Smooth muscle cell (in vitro differentiated cells): ENCODE data around the gene TRERF1. TPM values are rescaled to one million over a fixed set of nuclear protein-coding genes. Genes with fewer than 3 reads are reported as not detected.

ENCODE experiments used
- DNase-seq: peaks from one replicate; lab custom pipeline; 2025; ENCODE audit not compliant: unreplicated experiment; lab: John Stamatoyannopoulos, UW
- H2AFZ ChIP-seq: fragments of 200-600 bp; sonication (generic); 2 replicates; pipeline ENCODE4 v1.6.0; 2016; ENCODE audit warnings: antibody characterized with exemption, low read depth, mild to moderate bottlenecking
- H3F3A ChIP-seq: fragments of 200-600 bp; sonication (generic); 2 replicates; pipeline ENCODE4 v1.6.0; 2017; ENCODE audit warnings: antibody characterized with exemption, low read depth
- H3K27ac ChIP-seq: fragments of 200-600 bp; sonication (generic); 2 replicates; pipeline ENCODE4 v1.5.1; 2016; ENCODE audit warnings: low read depth, mild to moderate bottlenecking
- H3K27me3 ChIP-seq: fragments of 200-600 bp; sonication (generic); 2 replicates; pipeline ENCODE4 v1.6.1; 2016; ENCODE audit warnings: low read depth, mild to moderate bottlenecking
- H3K36me3 ChIP-seq: fragments of 200-600 bp; sonication (generic); 2 replicates; pipeline ENCODE4 v1.5.1; 2016; ENCODE audit warnings: low read depth
- H3K4me1 ChIP-seq: fragments of 200-600 bp; sonication (generic); 2 replicates; pipeline ENCODE4 v1.5.1; 2016; ENCODE audit warnings: low read depth
- H3K4me2 ChIP-seq: fragments of 200-600 bp; sonication (generic); 2 replicates; pipeline ENCODE4 v1.6.0; 2016; ENCODE audit warnings: mild to moderate bottlenecking
- H3K4me3 ChIP-seq: fragments of 200-600 bp; sonication (generic); 2 replicates; pipeline ENCODE4 v1.5.1; 2016; ENCODE audit warnings: mild to moderate bottlenecking
- H3K79me2 ChIP-seq: fragments of 200-600 bp; sonication (generic); 2 replicates; pipeline ENCODE4 v1.6.0; 2016; ENCODE audit warnings: low read depth, mild to moderate bottlenecking
- H3K9ac ChIP-seq: fragments of 200-600 bp; sonication (generic); 2 replicates; pipeline ENCODE4 v1.6.0; 2016; ENCODE audit warnings: low read depth
- H3K9me3 ChIP-seq: fragments of 200-600 bp; sonication (generic); replicated peaks from 2 replicates; pipeline ENCODE4 v1.5.1; 2016; ENCODE audit warnings: low read depth
- H4K20me1 ChIP-seq: fragments of 200-600 bp; sonication (generic); 2 replicates; pipeline ENCODE4 v1.6.0; 2016; ENCODE audit warnings: low read depth
- CTCF ChIP-seq: fragments of 200-600 bp; sonication (generic); IDR thresholded peaks from 2 replicates; pipeline ENCODE4 v1.5.1; 2017; ENCODE audit warnings: borderline replicate concordance, mild to moderate bottlenecking, antibody characterized with exemption; ENCODE audit not compliant: insufficient read depth, poor library complexity, severe bottlenecking
- WGBS: methylation state at CpG from one replicate; pipeline ENCODE4 v1.1.7; 2016; ENCODE audit warnings: low lambda C conversion rate; 5-methylcytosine and 5-hydroxymethylcytosine counted together
- polyA plus RNA-seq: library from polyadenylated mRNA; unstranded; fragments of >200 nt; fragmentation: Nextera tagmentation; extraction: Ambion mirVana; gene quantifications from 2 replicates; pipeline ENCODE4 v1.2.1, GENCODE V29; 2016
- total RNA-seq: library from RNA; depleted of rRNA; stranded (reverse); fragments of >200 nt; gene quantifications from 2 replicates; pipeline ENCODE4 v1.2.3, GENCODE V29; 2014

Gene TRERF1
- total and polyA plus RNA-seq, 2 experiments from 2014 or later: 3.5 to 5.3 TPM

- WGBS: 89% methylated on average over 10 of the region's 10 CpGs
- Histone ChIP-seq H3K4me3 (no peak overlapping the region), H3K9me3 (no peaks in the 10 kb centered on the region), H4K20me1 (peaks cover 29% of the 10 kb centered on the region), H3K4me2 (no peak overlapping the region), H3K27me3 (no peaks in the 10 kb centered on the region), H3K27ac (no peak overlapping the region), H3K4me1 (peaks cover 2% of the 10 kb centered on the region), H3F3A (no peaks in the 10 kb centered on the region), H3K9ac (no peak overlapping the region), H2AFZ (no peak overlapping the region), H3K36me3 (no peaks in the 10 kb centered on the region), H3K79me2 (peaks cover 11% of the 10 kb centered on the region)
- no peak for DNase-seq
- no peak for TF ChIP-seq CTCF
Observed at GRCh38 chr6:42392833-42393232, 58.9 kb downstream of the TRERF1 start.

- H3K4me3 ChIP-seq: no peak overlapping the region
Observed at GRCh38 chr6:42391441-42391840, 60.3 kb downstream of the TRERF1 start.

GRCh38 chr6:42390228-42390934 is 61.3 kb downstream of the TRERF1 start:
- H3K9me3 ChIP-seq: no peaks in the 10 kb centered on the region
- no peak for TF ChIP-seq CTCF
- H3K79me2 ChIP-seq: peaks cover 3% of the 10 kb centered on the region
- H4K20me1 ChIP-seq: peaks cover 26% of the 10 kb centered on the region
- H3K9ac ChIP-seq: no peak overlapping the region
- H2AFZ ChIP-seq: no peak overlapping the region
- no peak overlapping the region for H3K4me2 ChIP-seq
- no peaks in the 10 kb centered on the region for H3F3A ChIP-seq
- no peak overlapping the region for H3K27ac ChIP-seq
- no peak overlapping the region for H3K4me3 ChIP-seq
- 81% methylated on average over 17 of the region's 17 CpGs for WGBS
- H3K27me3 ChIP-seq: no peaks in the 10 kb centered on the region
- peaks cover 2% of the 10 kb centered on the region for H3K4me1 ChIP-seq
- no peak for DNase-seq
- no peaks in the 10 kb centered on the region for H3K36me3 ChIP-seq

More at GRCh38 chr6:42391441-42391840, 60.3 kb downstream of the TRERF1 start:
- Histone ChIP-seq H2AFZ (no peak overlapping the region), H3K4me1 (peaks cover 2% of the 10 kb centered on the region), H3K27ac (no peak overlapping the region), H3K9ac (no peak overlapping the region), H4K20me1 (peaks cover 29% of the 10 kb centered on the region), H3K79me2 (peaks cover 7% of the 10 kb centered on the region), H3K9me3 (no peaks in the 10 kb centered on the region), H3K36me3 (no peaks in the 10 kb centered on the region), H3K4me2 (no peak overlapping the region), H3K27me3 (no peaks in the 10 kb centered on the region), H3F3A (no peaks in the 10 kb centered on the region)
- TF ChIP-seq CTCF: no peak
- WGBS: 89% methylated on average over 6 of the region's 6 CpGs
- DNase-seq: no peak

- Histone ChIP-seq H3K4me3 (no peak overlapping the region), H2AFZ (no peak overlapping the region), H3K79me2 (peaks cover 3% of the 10 kb centered on the region), H3K27me3 (no peaks in the 10 kb centered on the region), H3K9me3 (no peaks in the 10 kb centered on the region), H3F3A (no peaks in the 10 kb centered on the region), H3K27ac (no peak overlapping the region), H3K4me1 (peaks cover 2% of the 10 kb centered on the region), H3K9ac (no peak overlapping the region), H3K36me3 (no peaks in the 10 kb centered on the region), H4K20me1 (peaks cover 28% of the 10 kb centered on the region), H3K4me2 (no peak overlapping the region)
- no peak for DNase-seq
- TF ChIP-seq CTCF: no peak
- WGBS: 85% methylated on average over 6 of the region's 6 CpGs
Observed at GRCh38 chr6:42389736-42390135, 62.0 kb downstream of the TRERF1 start.
